NCI-H2107 treated with DMSO at 0.1 percent for 48 hours (cell line): ENCODE measurements around the gene DCP1B.

Experiments
- DNase-seq: peaks from one replicate; lab custom pipeline; 2025; ENCODE audit not compliant: unreplicated experiment; lab: John Stamatoyannopoulos, UW

DCP1B gene

DNA sequence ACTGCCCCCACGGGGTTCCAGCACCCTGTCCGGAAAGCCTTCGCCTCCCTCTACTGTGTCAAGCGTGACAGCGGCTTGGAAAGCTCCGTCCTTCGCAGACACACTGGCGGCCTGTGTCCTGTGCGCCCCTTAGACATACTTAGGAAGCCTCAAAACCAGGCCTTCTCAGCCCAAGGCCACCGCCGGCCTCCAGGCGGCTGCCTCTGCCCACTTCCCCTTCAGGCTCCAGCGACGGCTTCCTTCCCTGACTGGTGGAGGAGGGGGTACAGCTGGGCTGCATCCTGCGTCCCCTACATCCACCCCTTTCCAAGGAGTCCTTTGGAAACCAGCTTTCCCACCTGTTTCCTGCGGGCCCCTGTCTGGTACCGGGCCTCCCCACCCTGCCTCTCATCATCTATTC, 83.3 kb downstream of the DCP1B start:
- no peak for DNase-seq

DNA sequence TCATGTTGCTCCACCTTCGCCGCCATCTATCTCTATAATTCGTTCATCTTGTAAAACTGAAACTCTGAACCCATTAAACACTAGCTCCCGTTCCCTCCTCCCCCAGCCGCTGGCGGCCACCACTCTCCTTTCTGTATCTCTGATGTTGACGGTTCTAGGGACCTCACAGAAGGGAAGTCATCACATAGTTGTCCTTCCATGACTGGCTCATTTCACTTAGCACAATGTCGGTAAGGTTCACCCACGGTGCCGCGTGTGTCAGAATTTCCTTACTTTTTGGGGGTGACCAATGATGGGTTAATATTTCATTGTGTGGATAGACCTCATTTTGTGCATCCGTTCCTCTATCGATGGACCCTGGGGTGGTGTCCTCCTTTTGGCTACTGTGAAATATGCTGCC, 83.8 kb downstream of the DCP1B start:
- DNase-seq: no peak

DNA sequence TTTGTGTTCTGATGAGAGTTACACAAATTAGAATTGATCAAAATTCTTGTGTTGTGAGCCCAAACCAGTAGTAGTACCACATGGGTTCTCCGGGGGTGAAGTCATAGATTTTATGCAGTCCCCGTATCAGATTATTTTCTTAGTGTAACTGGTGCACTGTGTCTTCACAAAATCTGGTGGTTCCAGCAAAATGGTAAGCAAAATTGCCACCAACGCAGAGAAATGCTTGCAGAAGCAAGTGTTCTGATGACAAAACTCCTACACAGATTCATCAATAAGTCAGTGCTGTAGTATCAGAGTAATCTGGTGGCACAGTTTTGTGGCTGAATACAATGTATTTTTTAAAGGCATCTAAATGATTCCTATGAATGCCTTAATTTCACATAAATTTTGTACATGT, 84.5 kb downstream of the DCP1B start:
- no peak for DNase-seq

DNA sequence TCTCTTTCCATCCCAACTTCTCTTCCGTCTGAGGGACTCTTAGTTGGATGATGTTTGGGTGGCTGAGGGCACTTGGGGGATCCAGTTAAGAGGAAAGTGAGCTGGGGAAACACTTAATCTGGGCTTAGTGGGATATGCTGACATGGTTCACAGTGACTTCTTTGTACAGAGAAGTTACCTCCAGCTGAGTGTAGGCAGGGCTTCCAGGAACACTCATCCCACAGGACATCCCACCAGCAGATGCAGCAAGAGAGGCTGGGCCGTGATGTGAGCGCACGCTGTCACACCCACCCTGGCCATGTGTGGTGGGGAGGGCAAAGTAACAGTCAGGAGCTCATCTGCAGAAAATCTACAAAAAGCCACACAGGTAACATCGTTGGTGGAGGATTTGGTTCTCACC, 85.0 kb downstream of the DCP1B start:
- no peak for DNase-seq

DNA sequence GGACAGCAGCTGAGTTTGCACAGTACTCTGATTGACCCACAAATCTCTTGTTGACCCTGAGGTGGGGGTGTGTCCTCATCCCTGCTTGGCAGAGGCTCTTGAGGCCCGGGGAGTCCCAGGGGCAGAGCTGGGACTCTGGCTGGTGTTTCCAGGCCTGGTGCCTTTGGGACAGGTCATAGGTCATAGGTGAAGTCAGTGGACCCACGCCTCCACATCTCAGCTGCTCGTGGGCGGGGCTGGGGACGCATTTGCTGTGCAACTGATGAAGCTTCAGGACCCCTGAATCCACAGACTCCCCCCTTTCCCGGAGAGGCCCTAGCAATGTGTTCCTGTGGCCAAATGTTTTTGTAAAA, 85.4 kb downstream of the DCP1B start:
- no peak for DNase-seq

DNA sequence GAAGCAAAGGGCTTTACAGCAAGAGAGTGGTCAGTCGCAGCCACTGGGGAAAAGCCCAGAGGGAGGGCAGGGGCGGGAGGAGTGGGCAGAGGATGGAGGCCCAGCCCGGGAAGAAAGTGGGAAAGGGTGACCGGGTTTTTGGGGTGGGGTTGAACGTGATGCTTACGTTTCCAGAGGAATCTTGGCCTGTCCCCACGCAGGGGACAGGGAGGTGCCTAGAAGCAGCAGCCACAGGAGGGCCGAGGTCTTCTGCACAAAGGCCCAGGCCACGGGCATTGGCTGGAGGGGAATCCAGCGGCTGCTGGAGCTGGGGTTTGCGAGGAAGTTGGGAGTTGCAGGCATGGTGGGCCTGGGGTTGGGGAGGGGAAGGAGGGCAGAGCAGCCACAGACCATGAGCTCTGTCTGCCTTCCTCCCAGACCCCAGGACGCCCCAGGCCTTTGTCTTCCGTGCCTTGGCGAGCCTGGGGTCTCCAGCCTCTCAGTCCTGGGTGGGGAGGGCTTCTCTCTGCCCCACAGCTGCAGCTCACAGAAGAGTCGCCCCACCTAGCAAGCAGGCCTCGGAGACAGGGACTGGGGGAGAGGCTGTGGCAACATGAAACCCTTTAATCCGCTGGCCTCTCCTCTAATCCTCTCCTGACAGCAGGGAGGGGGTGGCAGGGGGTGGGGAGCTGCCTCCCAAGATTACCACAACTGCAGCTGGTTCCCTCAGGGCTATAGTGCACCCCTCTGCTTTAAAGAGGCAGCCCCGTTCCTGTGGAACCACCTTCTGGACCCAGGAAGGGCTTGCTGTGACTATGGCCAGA, 86.0 kb downstream of the DCP1B start, which contains the start of gene CACNA2D4:
Gene CACNA2D4, minus strand, starts transcription at position 572 of the 803 bp plus-strand sequence. Its CDS starts 179 bp downstream, at position 393.
- DNase-seq: peak; percentile 25

DNA sequence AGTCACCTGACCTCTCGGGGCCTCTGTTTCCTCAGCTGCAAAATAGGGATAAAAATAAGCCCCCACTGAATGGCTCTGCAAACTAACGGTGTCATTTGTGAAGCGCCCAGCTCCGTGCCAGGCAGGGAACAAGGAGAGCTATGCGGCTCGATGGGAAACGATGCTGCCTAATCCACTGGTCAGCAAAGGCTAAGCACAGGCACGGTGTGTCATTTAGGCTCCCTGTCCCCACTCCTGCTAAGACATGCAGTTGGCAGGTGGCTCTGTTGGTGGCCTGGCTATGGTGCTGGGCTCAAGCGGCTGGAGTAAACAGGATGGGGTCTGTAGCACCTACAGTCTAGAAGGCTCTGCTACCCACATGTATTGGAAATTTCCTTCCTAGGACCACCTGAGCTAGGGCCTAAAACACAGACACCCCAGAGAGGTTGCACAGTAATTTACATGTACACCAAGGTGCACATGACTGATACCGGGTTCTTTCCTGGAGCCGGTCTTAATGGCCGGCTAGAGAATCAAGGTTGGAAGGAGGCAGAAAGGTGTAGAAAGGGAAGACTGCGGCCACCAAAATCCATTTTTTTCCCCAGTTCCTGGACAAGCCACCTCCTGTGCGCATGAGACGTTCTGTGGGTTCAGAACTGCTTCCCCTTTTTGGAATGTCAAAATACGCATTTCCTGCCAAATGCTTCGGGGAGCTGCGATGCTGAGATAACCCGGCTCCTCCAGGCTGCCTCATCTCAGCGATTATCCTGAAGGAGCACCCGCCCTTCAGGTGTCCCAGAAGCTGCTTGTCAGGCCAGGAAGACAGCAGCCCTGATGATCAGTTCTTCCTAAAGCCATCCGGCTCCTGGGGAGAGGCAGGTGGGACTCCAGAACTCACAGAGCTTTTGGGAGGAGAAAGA, 86.8 kb downstream of the DCP1B start:
- DNase-seq: no peak

DNA sequence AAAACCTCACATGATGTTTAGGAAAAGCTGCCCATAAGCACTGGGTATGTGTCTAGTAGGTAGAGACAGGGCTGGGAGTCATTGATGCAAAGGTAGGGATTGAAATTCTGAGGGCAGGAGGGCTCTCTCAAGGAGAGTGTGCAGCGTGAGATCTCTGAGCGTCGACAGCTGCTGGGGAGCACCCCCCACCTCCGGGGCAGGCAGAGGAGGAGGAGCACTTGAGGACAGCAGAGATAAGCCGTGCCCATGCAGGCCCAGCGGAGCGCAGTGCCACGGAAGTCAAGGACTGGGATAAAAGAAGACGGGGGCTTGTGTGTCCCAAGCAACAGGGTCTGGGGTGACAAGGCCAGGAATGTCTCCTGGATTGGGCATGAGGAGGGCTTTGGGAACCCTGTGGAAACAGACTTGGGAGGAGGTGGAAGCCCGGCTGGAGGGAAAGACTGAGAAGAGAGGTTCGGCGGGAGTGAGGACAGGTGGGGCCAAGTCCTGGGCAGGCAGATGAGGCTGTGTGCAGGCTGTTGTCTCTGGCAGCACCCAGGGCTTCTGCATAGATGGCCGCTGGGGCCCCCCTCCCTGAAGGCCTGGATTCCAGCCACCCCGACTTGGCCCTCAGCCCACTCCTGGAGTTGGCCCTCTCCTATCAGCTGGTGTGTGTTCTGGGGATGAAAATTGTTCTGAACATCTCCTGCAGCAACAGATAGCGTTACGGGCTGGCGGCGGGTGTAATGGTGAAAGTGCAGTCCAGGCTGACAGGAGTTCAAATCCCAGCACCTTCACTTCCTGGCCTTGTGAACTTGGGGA, 87.7 kb downstream of the DCP1B start:
- no peak for DNase-seq

DNA sequence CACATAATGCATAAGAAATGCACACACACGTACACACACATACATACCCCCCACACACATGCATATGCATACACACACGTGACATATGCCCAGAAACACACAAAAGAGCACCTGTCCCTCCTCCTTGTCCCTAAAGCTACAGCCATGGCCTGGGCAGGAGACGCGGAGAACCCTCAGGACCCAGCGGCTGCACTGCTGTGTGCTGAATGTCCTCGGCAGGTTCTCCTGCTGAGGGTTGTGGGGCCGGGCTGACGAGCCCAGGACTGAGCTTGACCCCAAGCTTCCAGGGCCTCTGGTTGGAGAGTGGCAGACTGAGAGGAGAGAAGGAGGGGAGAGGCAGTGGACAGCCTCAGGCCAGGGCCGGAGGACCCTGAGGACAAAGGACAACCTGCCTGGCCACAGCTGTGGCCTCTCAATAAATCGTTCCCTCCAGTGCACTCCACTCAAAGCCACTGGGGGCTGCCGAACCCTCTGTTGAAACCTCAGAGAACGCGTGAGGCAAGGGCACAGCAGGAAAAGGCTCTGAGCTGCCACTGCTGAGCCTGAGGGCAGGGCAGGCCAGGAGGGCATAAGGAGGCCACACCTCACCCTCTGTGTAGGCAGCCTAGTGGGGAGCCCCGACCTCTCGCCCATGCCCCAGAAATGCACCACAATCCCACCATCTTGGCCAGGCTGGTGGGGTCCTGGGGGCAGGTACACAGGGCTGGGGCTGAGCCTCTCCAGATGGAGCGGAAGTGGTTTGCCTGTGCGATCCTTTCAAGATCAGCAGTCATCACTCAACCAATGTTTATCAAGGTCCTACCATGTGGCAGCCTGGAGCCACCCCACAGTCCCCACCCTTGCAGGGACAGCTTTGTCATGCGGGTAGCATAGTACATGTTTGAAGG, 88.9 kb downstream of the DCP1B start:
- DNase-seq: no peak

DNA sequence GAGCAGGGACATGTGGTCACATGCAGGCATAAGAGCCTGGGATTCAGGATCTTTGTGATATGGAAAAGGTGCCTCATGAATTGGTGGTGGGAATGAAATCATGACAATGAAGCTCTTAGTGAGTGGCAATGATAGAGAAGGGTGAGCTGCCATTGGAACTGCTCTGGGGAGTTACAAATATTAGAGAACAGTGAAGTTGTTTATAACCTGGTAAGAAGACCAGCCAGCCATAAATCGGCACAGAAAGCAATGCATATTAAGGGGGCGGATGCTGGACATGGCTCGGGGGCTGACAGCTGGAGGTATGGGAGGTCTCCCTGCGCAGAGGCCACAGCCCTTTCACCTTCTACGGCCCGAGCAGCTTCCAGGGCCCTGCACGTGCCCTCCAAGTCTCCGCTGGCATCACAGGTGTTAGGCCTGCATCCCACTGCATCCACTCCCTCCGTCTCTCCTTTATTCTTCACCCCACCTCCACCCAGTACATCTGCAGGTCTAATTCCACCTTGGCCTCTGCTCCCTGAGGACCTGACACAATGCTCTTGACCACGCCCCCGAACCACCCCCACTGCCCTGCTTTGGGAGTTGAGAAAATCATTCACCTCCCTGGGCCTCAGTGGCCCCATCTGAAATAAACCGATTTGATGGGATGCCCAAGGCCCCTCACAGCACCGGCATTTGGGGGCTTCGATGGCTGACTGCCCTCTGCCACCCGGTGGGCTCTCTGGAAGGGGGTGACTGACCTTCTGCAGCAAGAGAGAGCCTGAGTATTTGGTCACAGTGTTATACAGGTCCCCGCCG, 89.9 kb downstream of the DCP1B start:
- DNase-seq: no peak

DNA sequence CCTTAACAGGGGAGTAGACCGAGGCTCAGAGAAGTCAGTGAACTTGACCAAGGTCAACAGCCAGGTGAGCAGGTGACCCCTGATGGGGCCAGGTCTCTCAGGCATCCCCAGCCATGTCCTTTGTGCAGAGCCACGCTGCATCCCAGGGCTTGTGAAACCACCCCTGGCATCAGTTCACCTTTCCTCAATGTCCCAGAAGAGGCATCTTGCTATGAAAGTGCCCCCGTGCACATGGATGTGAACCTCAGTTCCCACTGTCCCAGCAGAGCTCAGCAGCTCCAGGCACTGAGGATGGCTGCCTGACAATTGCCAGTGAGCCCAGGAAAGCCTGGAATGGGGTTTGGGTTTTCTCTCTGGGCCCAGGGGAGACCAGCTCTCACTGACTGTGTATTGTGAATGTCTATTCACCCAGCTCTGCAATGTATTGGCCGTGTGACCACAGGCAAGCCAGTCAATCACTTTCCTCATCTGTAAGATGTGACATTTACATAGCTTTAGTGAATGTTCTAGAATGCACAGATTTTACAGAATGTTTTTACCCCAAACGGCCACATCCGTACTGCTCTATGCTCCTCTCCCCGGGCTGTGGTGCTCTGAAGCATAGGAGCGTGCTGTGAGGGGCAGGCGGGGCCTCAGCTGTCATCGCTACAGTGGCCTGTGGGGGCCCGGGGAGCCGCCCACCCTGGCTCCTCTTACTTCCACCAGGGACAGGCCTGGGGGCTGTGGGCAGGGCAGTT, 90.7 kb downstream of the DCP1B start:
- DNase-seq: no peak

DNA sequence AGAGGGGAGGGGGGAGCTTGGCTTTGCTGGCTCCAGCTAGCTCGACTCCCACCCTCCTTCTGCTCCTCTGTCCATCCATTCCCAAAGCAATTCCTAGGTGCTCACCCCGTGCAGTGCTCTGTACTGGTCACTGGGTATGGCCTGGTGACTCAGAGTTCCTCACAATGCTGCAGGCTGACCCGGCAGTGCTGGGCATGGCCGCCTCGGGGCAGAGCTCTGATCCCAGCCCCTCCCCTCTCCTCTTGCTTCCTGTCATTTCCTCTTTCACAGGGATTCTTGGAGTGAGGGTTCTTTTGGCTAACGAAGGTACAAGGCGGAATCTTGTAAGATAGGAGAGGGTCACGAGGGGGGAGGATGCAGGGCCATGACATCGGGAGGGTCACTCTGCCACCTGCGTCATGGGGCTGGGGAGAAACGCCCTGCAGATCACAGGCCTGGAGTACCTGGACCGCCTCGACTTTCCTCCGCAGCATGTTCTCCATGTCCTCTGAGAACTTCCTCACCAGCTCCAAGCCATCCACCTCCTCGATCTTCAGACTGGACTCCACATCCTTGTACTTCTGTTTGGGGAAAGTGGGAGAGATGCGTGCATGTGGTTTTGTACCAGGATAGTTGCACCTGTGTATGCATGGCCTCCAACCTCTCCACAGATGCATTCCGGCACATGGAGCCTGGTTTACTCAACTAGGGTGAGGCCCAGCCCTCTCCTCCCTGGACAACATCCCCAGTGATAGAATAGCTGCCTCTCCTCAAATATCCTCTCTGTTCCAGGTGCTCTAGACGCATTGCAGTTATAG, 91.5 kb downstream of the DCP1B start:
- no peak for DNase-seq

DNA sequence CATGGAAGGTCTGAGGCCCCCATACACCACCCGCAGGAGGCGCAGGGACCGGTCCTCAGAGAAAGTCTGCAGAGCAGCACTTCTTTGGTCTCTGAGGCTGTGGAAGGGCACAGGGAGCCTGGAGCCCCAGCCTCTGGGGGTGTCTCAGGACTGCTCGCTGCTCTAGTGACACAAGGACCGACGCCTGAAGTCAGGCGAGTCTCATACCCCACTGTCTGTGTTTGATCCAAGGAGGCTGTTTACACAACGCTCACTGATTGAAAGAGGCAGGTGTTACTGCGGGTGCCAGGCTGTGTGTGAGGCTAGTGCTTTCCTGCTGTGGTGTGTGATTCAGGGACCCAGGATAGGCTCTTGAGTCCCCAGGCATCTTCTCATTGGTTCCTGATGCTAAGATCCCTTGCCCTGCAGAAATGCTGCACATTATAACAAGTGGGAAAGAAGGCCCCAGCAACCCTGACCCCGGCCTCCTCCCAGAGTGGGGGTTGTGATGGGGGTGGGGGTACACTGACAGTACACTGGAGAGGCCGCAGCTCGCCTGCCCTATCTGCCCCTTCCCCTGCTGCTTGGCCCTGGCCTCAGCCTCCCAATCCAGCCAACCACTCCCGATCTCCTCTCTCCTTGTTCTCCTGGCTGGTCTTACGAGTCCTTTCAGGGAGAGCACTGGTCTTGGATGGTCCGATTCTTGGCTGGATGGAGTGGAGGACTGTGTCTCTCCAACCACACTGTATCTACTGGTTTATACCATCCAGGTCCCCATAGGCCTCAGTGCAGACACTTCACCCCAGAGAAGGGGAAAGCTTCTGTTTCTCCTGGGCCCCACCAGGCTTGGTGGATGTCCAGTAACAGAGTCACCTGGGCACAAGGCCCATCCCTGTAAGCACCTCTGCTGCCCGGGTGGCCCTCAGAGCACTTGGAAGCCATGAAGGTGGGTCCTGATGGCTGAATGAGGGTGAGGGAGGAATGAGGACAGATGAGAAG, 92.4 kb downstream of the DCP1B start:
- DNase-seq: peak; percentile 93

DNA sequence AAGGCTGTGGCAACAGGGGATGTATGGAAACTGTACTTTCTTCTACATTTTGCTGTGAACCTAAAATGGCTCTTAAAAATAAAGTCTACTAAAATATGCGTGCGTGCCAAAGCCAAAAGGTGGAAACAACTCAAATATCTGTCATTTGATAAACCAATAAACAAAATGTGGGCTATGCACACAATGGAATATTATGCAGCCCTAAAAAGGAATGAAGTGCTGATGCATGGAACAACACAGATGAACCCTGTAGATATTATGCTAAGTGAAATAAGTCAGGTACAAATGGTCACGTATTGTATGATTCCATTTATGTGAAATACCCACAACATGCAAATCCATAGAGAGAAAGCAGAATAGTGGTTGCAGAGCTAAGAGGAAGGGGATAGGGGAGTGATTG, 93.8 kb downstream of the DCP1B start:
- DNase-seq: no peak

DNA sequence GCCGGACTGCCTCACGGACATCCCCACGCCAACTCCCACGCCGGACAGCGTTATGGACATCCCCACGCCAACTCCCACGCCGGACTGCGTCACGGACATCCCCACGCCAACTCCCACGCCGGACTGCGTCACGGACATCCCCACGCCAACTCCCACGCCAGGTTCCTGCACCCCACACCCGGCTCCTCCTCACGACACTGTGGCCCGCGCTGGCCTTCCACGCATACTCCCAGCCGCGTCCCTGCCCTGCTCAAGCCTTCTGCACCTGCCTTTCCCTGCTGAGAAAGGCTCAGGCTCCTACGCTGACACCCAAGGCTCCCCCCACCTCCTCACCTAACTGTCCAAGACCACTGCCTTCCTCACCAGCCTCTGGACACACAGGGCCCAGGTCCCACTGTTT, 95.5 kb downstream of the DCP1B start:
- DNase-seq: no peak

DNA sequence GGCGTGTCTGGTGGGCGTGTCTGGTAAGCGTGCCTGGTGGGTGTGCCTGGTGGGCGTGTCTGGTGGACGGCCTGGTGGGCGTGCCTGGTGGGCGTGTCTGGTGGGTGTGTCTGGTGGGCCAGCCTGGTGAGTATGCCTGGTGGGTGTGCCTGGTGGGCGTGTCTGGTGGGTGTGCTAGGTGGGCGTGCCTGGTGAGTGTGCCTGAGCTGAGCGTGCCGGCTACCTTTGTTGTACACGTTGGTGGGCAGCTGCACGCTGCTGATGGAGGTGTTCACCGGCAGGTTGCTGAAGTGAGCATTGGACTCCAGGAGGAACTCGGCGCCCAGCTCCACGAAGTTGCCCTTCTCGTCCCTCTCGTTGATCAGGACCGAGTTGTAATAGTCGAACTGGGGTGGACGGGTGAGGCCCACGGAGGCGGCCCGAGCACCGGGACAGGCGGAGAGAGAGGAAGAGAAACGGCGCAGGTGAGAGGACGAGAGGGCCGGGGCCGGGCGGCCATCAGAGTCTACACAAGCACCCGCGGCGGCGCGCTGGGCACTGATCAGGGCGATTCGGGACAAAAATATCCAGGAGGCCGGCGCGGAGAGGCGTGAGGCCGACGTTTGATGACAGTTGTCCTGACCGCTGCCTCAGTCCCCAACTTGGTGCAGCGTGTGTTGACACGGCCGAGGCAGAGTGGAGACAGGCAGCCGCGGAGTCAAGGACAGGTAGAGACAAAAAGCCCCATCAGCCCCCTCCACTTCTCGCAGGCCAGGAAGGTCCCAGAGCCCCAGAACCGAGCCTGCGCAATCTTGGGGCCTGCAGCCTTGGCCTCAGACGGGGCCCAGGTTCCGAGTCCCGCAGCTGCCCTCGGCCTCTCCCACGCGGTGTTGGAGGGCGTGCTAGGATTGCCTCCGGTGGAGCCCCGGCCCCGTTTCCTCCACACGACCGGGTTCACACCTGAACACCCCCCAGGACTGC, 96.3 kb downstream of the DCP1B start:
- no peak for DNase-seq
